Measurements from ENCODE around the gene DZIP3.

DNA sequence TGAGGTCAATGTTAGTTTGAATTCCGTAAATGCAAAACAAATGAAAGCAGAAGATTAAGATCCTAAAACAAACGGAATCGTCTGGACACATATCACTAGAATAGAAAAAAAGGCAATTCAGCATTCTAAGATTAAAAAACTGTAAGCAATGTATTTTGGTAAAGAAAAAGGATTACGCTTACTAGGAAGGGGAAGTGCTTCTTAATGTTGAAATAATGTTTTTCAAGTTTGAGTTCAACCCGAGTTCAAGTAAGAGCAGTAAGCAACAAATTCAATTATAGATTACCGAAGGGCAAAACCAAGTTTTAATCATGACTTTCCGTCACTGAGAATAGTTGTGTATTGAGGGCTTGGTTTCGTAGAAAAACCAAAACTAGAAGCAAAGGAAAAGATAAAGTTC is 921 bp upstream of the DZIP3 start:
- TF ChIP-seq, protein P1, sequence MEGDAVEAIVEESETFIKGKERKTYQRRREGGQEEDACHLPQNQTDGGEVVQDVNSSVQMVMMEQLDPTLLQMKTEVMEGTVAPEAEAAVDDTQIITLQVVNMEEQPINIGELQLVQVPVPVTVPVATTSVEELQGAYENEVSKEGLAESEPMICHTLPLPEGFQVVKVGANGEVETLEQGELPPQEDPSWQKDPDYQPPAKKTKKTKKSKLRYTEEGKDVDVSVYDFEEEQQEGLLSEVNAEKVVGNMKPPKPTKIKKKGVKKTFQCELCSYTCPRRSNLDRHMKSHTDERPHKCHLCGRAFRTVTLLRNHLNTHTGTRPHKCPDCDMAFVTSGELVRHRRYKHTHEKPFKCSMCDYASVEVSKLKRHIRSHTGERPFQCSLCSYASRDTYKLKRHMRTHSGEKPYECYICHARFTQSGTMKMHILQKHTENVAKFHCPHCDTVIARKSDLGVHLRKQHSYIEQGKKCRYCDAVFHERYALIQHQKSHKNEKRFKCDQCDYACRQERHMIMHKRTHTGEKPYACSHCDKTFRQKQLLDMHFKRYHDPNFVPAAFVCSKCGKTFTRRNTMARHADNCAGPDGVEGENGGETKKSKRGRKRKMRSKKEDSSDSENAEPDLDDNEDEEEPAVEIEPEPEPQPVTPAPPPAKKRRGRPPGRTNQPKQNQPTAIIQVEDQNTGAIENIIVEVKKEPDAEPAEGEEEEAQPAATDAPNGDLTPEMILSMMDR (conservative IDR thresholded peaks at IDR 0.05 in 1 of 2, IDR thresholded peaks at IDR 0.05 in 1 of 2; ENCODE audit: extremely low read depth in 1 of 2, insufficient read depth in 1 of 2, low read depth in 1 of 2, low read length in 2 of 2): no peak
- no peak for TF ChIP-seq EZH2 (IDR thresholded peaks at IDR 0.05; ENCODE audit: borderline replicate concordance, low read length)

Data from mammary epithelial cell (primary cell).